ENCODE measurements around the gene KDELR3. TPM values are rescaled to one million over a fixed set of nuclear protein-coding genes. Genes with fewer than 3 reads are reported as not detected.
A peak's percentile ranks its signal among the peaks of the same experiment; 100 is the strongest.

Gene KDELR3
- total RNA-seq, 3 donors from 2014 or later: 8.9 to 18.0 (median 14.9) TPM

DNA sequence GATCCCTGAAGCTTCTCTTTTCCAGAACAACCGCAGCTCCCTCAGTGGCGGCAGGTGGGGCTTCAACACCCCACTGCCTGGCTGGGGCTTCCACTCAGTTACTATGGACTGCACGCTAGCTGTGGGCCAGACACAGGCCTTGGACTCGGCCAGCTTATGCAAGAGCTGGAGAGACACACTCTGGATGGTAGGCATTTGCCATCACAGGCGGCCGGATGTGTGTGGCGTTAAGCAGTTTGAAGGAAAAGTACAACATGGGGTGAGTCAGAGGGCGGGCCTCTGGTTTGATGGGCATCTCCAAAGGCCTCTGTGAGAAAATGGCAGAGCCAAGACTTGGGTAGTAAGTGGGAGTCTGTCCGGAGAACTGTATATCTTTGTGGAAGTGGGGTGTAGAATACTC lies 30.5 kb upstream of the KDELR3 start:
- Histone ChIP-seq H3K36me3 (no peaks in the 10 kb centered on the region), H3K27ac (no peak overlapping the region), H3K4me3 (no peak overlapping the region), H3K27me3 (no peaks in the 10 kb centered on the region), H3K9me3 (no peaks in the 10 kb centered on the region), H3K4me1 (no peaks in the 10 kb centered on the region)
- TF ChIP-seq POLR2AphosphoS5 (IDR thresholded peaks at IDR 0.05) (no peak), POLR2A (IDR thresholded peaks at IDR 0.05) (no peak)
- TF ChIP-seq, protein P1, sequence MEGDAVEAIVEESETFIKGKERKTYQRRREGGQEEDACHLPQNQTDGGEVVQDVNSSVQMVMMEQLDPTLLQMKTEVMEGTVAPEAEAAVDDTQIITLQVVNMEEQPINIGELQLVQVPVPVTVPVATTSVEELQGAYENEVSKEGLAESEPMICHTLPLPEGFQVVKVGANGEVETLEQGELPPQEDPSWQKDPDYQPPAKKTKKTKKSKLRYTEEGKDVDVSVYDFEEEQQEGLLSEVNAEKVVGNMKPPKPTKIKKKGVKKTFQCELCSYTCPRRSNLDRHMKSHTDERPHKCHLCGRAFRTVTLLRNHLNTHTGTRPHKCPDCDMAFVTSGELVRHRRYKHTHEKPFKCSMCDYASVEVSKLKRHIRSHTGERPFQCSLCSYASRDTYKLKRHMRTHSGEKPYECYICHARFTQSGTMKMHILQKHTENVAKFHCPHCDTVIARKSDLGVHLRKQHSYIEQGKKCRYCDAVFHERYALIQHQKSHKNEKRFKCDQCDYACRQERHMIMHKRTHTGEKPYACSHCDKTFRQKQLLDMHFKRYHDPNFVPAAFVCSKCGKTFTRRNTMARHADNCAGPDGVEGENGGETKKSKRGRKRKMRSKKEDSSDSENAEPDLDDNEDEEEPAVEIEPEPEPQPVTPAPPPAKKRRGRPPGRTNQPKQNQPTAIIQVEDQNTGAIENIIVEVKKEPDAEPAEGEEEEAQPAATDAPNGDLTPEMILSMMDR (IDR thresholded peaks at IDR 0.05): no peak
- intact Hi-C loops (cut with DNase I; ENCODE audit: low total_unique reads): no loop called here
- no peak for DNase-seq (ENCODE audit: low spot score in 2 of 2)

DNA sequence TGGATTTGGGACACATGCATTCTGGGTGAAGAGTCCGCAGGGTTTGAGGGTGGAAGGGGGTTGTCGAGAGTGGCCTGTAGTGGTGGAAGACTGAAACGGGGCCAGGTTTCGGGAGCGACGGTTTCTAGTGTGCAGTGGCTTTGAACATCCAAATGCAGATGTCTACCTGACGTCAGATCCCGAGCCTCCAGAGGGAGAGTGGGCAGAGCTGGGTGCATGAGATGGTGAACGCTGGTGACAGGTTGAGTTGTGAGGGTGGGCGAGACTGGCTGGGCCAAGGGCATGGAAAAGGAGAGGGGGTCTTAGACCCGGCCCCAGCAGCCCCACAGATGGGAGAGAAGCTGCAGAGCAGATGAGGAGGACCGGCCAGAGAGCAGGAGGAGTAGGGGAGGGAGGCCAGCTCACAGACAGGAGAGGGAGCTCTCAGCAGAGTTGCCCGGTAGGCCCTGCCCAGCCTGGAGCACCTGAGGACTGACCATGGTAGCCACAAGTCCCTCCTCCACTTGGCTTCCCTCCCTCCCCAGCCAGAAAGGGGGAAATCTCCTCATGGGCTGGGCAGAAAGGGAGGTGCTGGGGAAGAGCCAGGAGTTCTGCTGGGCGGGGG lies 27.0 kb upstream of the KDELR3 start:
- Histone ChIP-seq H3K4me1 (no peaks in the 10 kb centered on the region), H3K4me3 (no peak overlapping the region), H3K27me3 (peaks cover 0 to 4% of the 10 kb centered on the region in 2 donors), H3K27ac (no peak overlapping the region), H3K9me3 (no peaks in the 10 kb centered on the region), H3K36me3 (no peaks in the 10 kb centered on the region)
- intact Hi-C loops (cut with DNase I; ENCODE audit: low total_unique reads): no loop called here
- no peak for DNase-seq (ENCODE audit: low spot score in 2 of 2)
- TF ChIP-seq, protein P1 (IDR thresholded peaks at IDR 0.05): no peak
- TF ChIP-seq POLR2AphosphoS5 (IDR thresholded peaks at IDR 0.05) (no peak), POLR2A (IDR thresholded peaks at IDR 0.05) (no peak)

DNA sequence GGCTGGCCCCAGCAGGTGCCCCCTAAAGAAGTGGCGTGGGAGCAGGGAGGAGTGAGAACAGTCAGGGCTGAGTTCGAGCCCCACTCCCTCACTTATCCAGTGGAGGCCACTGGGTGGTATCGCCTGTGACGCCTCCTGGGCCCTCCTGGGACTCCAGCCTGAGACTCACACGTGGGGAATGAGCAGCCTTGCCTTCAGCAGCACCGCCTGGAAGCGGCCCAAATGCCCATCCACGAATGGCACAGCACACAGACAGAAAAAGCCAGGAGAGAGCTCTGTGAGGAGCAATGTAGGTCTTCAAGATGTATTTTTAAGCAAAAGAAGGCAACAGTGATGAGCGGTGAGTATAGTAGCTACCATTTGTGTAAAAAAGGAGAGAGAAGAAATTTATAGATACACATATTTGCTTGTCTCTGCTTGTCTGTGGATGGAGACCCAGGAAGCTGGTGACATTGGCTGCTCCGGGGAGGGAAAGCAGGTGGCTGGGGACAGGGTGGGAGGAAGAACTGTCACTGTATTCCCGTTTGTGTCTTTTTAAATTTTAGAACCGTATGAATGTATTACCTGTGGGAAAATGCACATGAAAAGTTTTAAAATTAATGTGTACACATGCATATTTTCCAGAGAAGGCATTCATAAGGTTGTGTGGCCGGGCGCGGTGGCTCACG lies 26.1 kb upstream of the KDELR3 start:
- no peak for TF ChIP-seq POLR2AphosphoS5 (IDR thresholded peaks at IDR 0.05)
- H3K9me3 ChIP-seq: no peaks in the 10 kb centered on the region
- intact Hi-C loops (cut with DNase I; ENCODE audit: low total_unique reads): no loop called here
- no peak overlapping the region for H3K27ac ChIP-seq
- peaks cover 0 to 8% of the 10 kb centered on the region in 2 donors for H3K27me3 ChIP-seq
- no peaks in the 10 kb centered on the region for H3K36me3 ChIP-seq
- no peaks in the 10 kb centered on the region for H3K4me1 ChIP-seq
- H3K4me3 ChIP-seq: no peak overlapping the region
- DNase-seq (ENCODE audit: low spot score in 2 of 2): no peak

DNA sequence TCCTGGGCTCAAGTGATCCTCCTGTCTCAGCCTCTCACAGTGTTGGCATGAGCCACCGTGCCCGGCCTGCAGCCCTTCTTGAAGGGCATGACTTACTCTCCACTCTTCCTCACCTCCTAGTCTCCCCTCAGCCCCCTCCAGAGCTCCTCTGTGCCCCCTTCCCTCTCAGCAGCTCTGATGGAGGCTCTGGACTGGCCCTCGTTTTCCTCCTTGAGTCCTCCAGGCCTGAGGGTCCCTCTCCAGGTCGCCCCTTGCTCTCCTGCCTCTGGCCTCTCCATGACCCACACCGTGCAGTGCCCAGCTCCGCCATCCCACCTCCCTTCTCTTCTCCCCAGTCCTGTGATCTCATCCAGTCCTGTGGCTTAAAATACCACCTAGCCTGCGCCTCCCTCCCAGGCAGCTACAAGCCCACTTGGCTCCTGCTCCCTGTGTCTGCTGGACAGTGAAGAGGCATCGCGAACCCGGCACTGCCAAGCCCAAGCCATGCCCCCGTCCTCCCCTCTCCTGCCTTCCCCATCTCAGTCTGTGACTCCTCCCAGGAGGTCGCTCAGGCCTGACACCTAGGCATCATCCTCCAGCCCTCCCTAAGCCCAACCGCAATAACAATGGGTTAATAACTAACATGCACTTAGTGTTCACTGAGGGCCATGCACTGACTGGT lies 24.8 kb upstream of the KDELR3 start:
- intact Hi-C loops (cut with DNase I; ENCODE audit: low total_unique reads): loop anchor here (1.0 kb wide), 1 partner anchor 27 kb away; no protein-coding TSS in a partner anchor
- no peak for DNase-seq (ENCODE audit: low spot score in 2 of 2)
- Histone ChIP-seq H3K27ac (no peak overlapping the region), H3K4me1 (no peaks in the 10 kb centered on the region), H3K9me3 (no peaks in the 10 kb centered on the region), H3K4me3 (no peak overlapping the region), H3K36me3 (no peaks in the 10 kb centered on the region), H3K27me3 (peaks cover 0 to 8% of the 10 kb centered on the region in 2 donors)
- TF ChIP-seq POLR2A (IDR thresholded peaks at IDR 0.05) (no peak), POLR2AphosphoS5 (IDR thresholded peaks at IDR 0.05) (no peak)
- TF ChIP-seq, protein P1 (IDR thresholded peaks at IDR 0.05): no peak

DNA sequence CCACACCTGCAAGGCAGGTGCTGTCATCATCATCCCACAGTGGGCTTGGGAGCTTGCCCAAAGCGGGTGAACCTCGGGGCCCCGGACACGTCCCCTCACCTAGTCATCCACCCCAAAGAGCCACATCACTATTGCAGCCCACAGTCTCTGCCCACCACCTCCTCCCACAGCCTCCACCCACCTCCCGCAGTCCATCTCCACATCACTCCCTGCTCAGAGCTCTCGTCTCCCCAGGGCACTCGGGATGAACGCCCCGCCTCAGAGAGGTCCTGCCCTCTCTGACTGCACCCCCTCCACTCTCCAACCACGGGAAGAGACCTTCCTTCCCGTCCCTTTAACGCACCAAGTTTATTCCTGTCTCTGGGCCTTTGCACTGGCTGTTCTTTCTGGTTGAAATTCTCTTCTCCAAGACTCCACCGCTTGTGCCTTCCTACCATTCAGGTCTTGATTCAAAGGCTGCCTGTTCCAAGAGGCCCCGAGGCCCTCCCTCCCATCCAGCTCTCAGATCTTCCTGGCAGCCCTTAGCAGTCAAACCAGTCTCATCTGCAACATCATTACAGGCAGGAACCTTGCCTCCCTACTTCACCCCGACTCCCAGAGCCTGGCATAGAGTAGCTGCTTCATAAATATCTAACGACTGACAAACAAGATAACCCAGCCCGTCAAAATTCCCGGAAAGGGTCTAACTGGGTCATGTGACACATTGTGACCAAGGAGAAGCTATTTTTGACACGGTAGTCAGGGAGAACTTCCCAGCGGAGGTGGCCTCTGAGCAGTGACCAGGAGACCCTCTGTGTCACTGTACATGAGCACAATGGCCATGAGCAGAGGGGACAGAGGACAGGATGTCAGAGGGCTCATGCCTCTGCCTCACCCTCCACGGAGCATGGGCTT lies 24.0 kb upstream of the KDELR3 start:
- TF ChIP-seq POLR2AphosphoS5 (IDR thresholded peaks at IDR 0.05) (no peak), POLR2A (IDR thresholded peaks at IDR 0.05) (no peak)
- TF ChIP-seq, protein P1 (IDR thresholded peaks at IDR 0.05): no peak
- peak in 1 of 2 donors; percentile 61 for DNase-seq (ENCODE audit: low spot score in 2 of 2)
- H3K4me3 ChIP-seq: no peak overlapping the region
- H3K4me1 ChIP-seq: no peaks in the 10 kb centered on the region
- peaks cover 0 to 9% of the 10 kb centered on the region in 2 donors for H3K27me3 ChIP-seq
- intact Hi-C loops (cut with DNase I; ENCODE audit: low total_unique reads): loop anchor here (1.0 kb wide), 1 partner anchor 26 kb away; no protein-coding TSS in a partner anchor
- H3K9me3 ChIP-seq: no peaks in the 10 kb centered on the region
- no peaks in the 10 kb centered on the region for H3K36me3 ChIP-seq
- H3K27ac ChIP-seq: no peak overlapping the region

Data from breast epithelium (tissue), 4 donors.